Stimulated activated CD4-positive, alpha-beta T cell treated with anti-CD3 and anti-CD28 coated beads, TNF-alpha, amount 100 ng/mL, for 4 hours (primary cell): ENCODE data around the gene DCAF8.

Source experiments
- DNase-seq, 3 experiments: peaks; one replicate each; pipeline ENCODE4 v3.0.0-alpha.2; 2020; ENCODE audit warnings: low read depth in 3 of 3

The DCAF8 gene

GRCh38 chr1:160264795-160265307, 2.5 kb upstream of the DCAF8 start:
- no peak for DNase-seq

DNA sequence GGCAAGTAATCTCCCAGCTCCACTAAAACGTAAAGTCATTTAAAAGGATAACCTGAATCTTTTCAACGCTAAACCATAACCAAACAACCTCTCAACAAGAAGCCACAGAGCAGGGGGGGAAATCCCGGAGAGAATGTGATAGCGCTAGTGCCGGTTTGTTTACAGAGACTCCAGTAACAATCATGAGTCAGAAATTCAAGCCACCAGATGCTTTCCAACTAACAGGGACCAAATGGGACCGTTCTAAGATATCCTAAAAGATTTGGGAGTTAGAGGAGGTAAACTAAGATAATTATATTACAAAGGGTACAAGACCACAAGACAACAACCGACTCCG, 825 bp downstream of the DCAF8 start:
- peak in 2 of 3 experiments; percentile 51 to 56 for DNase-seq

DNA sequence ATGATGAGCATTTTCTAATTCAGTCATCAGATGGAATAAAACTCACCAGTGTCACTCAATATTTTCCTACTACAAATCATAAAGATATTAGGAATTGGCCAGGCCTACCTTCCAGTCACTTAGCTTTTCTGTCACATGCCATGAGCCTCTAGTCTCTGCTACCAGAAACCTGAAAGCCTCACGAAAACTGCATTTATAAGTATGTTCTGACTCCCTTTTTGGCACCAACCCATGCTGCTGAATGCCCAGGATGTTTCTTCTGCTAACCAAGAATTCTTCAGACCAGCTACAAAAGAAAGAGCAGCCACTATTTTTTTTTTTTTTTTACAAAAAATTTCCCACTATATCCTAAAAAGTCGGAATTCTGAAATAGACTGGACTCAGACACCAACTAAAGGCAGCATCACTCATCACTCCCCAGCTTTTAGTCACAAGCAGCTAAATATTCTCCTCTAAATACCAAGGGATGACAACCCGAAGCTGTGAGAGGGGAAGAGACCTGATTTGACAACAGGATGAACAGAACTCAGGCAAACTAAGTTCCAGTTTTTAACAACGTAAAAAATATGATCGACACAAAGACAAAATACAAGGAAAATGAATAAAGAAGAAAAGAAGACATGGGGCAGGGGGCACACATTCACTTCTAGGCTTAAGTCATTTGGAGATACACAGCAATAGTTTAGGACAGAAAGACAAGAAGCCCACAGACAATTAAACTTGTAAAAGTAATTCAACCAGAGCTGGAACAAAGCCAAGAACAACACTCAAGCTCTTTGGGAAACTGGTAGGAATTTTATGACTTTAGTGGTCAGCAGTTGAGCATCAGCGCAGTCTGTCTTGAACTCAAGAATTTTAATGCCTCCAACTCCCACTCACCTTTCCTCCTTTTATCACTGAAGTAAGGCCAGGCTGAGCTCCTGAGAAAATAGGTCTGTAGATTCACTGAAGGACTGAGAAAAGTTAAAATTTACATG, 1.7 kb downstream of the DCAF8 start:
- no peak for DNase-seq

GRCh38 chr1:160258177-160258798, 4.1 kb downstream of the DCAF8 start:
- no peak for DNase-seq

- no peak for DNase-seq
These were observed 4.8 kb downstream of the DCAF8 start for GRCh38 chr1:160257411-160258015.

DNA sequence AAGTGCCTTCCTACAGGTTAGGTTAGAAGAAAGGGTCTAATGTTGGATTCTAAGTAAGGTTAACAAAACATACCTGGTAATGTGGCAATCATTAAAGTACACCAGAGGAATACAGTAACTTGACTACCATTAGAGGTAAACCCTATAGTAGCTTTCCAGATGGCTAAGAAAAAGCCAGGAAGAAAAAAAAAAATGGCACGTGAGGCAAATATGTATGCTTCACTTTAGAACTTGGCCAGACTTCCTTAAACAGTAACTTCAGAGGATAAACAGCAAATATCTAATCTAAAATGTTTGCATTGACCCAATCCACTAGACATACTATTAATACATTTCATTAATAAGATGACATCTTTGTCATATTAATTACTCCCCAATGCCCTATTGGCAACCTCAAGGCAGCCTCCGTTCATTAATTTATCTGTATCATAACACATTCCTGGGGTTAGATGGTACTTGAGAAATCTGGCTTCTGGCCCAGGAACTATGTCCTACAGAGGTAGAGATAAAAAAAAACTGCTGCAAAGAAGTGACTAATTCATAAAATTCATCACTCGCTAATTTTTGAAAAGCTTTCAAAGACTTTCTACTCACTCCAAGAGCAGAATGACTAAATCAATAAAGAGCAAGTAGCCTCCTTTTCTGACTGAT, 5.8 kb downstream of the DCAF8 start:
- no peak for DNase-seq

DNA sequence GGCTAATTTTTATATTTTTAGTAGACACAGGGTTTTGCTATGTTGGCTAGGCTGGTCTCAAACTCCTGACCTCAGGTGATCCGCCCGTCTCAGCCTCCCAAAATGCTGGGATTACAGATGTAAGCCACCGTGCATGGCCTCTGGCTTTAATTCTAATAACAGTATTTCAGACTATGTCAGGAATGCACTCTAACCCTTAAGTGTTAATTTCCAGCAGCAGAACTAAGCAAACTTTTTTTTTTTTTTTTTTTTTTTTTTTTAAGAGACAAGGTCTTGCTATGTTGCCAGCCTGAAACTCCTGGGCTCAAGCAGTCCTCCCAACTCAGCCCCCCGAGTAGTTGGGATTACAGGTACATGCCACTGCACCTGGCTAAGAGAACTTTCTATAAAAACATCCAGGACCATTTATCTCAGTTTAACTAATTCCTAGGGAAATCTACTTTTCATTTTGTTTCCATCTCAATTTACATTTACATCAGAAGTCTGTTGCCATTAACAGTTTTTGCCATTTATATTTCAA, 6.5 kb downstream of the DCAF8 start:
- no peak for DNase-seq

DNA sequence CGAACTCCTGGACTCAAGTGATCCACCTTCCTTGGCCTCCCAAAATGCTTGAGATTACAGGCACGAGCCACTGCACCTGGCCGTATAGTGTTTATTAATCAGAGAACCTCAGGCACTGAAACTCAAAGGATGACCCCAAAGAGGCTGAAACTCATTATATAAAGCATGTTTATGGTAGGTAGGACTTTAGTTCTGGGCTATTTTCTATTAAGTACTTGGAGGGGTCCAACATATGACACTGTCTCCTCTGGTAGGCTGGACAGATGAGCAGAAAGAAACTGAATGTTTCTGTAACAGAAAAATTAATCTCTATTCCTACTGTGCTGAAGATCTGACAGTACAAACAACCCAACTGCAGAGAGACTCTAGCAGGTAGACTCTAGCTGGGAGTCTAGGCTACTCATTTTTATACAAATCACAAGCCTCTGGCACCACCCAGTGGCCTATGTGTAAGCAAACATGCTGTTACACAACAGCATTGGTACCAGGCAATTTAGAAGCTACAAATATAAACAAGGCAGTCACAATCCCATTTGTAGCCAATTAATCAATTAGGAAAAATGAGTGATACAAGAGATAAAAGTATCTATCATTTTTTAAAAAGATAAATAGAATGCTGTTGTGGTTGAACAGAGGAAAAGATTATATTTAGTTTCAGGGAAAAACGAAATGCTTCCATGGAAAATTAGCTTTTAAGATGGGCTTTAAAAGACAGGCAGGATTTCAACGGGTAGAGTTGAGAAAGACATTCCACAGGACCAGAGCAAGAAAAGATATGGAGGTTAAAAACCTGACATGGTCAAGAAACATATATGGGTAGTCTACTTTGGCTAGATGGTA, 10.4 kb downstream of the DCAF8 start:
- DNase-seq, result peak in 2 of 3 experiments; percentile 34 to 43

DNA sequence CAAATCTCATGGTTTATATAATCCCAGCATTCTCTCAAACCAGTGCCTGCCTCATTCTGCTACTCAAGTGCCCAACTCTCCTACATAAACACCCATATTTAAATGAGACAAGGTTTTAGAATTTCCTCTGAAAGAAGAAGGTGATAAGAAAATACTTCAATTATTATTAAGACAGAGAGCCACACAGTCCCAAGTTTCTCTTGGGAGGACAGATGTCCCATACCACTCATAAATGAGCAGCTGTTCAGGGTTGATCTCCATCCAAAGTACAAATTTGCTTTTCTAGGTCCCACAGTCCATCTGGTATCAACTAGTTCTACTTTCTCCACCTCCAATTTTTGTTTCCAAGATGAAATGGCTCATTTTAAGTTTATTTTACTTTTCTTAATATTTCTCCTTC, 11.3 kb downstream of the DCAF8 start:
- DNase-seq, result no peak

GRCh38 chr1:160247053-160247452, 15.3 kb downstream of the DCAF8 start:
- DNase-seq, result no peak

DNA sequence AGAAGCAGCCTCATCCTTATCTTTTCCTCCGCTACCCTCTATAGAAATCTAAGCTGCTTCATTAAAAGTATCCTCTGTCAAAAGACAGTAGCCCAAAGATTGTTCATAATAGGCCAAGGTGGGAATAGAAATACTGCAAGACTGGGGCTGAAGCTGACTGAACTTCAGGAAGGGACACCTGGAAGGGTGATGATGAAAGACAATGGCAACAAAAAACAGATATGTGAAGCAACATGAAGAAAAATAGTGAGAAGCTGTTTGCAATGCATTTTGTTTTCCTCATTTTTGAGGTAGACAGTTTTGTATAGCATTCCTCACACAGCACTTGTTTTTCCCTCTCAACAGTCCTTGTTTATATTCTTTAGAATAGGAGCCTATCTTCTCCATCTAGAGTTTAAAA, 16.9 kb downstream of the DCAF8 start:
- DNase-seq, result no peak

DNA sequence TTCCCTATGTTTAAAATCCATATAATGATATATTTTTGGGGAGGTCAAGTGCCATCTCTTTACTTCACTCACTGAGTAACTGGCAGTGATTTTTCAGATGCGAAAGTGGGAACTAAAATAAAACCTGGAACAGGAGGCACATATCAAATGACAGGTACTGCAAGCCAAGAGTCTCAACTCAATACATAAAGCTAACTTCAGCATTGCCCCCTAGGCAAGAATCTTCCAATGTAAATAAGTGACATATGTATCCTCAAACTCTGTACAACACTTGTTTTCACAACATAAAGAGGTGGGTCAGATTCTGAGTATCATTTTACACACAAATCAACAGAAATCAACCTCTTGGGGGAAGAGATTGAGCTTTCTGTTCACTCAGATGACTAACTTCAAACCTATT, 18.1 kb downstream of the DCAF8 start:
- DNase-seq, result no peak

DNA sequence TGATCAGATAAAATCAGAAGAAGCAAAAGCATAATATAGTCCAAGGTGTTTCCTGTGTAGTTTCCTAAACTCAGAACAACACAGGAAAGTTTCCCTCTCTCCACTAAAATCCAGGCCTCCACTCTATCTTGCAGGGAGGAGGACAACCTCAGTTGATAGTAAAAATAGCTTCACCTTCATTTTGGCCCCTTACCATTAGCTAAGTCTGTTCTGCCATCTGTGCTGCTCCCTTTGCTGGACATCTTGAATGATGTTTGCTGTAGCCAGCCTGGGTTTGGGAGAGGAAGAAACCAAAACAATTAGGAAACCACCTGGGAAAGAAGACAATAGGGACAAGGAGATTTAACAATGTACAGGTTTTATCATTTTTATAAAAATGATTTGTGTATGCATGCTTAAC, 18.6 kb downstream of the DCAF8 start:
- DNase-seq, result no peak

DNA sequence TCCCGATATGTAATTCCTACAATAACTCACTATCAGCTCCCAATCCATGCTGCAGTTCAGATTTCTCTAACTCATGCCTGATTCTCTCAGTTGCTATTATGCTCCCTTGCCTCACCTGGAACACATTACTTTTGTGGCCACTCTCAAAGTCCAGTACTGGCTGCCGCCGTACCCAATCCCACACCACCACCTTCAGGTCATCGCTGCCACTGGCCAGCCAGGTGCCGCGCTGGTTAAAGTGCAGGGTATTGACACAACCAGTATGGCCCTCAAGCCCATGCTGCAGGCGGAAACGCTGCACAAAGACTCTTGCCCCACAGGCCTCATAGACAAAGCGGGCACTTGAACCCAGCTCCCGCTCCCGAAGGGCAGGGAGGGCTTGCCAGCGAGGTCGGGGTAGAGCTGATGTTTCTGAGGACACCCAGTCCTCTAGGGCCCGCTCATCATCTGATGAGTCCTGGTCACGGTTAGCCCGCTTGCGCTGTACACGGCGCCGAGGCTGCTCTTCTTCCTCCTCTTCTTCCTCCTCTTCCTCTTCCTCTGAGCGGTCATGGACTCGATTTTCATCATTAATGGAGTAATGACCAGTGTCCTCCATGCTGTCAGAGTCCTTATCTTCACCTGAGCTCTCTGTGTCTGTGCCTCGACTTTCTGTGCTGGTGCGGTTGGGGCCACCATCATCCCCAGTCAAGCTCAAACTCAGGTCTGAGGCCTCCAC, 22.6 kb downstream of the DCAF8 start:
- no peak for DNase-seq

DNA sequence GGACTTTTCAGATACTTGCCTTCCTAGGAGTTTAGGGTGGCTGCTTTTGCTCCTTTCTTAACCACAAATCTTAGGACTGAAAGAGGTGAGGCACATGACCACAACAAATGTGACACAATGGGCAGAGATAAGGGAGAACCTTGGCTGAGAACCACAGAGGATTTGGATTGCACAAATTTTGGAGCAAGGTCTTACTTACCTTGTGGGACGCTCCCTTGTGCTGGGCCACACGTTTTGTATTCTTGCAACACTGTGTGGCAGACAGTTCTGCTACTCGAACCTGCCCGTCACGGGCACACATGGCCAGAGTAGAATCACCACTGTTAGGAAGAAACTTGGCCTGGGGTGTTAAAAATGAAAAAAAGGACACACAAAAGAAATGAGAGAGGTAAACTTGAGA, 23.9 kb downstream of the DCAF8 start:
- DNase-seq, result no peak

DNA sequence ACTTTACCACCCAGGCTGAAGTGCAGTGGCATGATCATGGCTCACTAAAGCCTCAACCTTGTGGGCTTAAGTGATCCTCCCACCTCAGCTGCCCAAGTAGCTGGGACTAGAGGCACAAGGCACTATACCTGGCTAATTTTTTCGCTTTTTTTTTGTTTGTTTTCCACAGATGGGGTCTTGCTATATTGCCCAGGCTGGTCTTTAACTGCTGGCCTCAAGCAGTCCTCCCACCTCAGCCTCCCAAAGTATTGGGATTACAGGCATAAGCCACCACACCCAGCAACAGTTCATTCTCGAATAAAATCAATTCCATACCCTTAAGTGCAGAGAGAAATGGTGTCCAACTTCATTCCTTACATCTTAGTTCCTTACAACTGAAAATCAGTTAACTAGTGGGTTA, 24.8 kb downstream of the DCAF8 start:
- no peak for DNase-seq

DNA sequence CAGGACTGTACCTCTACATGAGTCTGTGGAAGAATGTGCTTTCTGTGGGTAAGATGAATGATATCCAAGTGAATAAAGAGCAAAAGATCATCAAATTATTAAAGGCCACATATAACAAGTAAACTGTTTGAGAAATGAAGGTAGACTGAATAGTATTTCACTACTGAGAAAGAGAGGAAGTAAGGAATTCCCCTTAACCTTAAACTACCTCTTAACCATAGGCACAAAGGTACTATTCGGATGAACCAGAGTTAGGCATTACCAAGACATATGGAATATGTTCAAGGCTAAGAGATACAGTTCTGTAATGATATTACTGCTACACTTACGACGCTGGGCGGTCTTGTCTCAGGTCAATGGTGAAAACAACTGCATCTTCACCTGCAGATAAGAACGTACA, 25.5 kb downstream of the DCAF8 start:
- no peak for DNase-seq

- DNase-seq, result no peak
These were observed 29.4 kb downstream of the DCAF8 start for GRCh38 chr1:160232911-160233310.

DNA sequence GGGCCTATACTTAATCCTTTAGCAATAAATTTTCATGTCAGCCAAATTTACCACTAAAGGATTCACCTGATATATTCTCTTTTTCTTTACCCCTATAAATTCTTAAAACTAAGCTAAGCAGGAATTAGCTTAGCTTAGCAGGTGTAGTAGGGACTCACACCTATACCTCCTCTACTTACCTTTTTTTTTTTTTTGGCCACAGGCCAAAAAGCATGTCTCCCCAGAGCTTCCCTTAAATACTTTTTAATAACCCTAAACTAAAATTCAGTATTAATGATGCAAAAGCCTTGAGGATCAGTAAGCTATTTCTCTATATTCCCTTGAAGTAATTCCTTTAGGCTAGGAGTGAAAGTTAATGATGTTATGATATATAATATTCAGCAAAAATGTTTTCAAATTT, 33.9 kb downstream of the DCAF8 start:
- no peak for DNase-seq

DNA sequence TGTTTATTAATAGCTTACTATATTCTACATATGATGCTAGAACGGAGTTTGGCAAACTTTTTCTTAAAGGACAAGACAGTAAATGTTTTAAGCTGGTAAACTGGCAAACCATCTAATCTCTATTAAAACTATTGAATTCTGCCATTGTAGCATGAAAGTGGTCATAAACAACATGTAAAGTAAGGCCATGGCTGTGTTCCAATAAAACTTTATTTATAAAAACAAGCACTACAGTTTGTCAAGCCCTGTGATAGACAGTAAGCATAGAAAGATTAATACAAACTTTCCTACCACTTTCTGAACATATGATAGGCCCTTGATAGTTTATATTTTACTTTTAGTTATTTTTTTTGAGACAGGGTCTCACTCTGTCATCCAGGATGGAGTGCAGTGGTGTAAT, 34.8 kb downstream of the DCAF8 start:
- DNase-seq, result no peak
